Frontal cortex (tissue), 4 donors: Measurements from ENCODE around the gene TCEANC2. TPM values are rescaled to one million over a fixed set of nuclear protein-coding genes. Genes with fewer than 3 reads are reported as not detected.

Experiments used
- DNase-seq, 2 donors: peaks; one replicate each; pipeline ENCODE4 v3.0.0; 2012; ENCODE audit warnings: low spot score in 2 of 2
- FAIRE-seq: peaks from 2 replicates; lab custom pipeline; 2012; peaks lifted over from hg19 to GRCh38; lab: Jason Lieb, UNC
- small RNA-seq: library from RNA; depleted of rRNA; stranded (forward); fragments of <200 nt; gene quantifications from one replicate; pipeline ENCODE3, GENCODE V24; 2014
- total RNA-seq: library from RNA; depleted of rRNA; stranded (reverse); fragments of >200 nt; gene quantifications from one replicate; pipeline ENCODE4 v1.2.3, GENCODE V29; 2014
- donor health status: control.
- donor health status: control.
- donor health status: control.

The TCEANC2 gene
- total RNA-seq, 1 donor from 2014 or later: 4.9 TPM

GRCh38 chr1:54153535-54154439 is 100.4 kb downstream of the TCEANC2 start:
- no peak for FAIRE-seq
- DNase-seq: no peak

Small RNA genes within 50 kb of the gene (small RNA-seq; reads per million reads assigned to genes)
- gene AL353898.1 (not detected), gene AL353898.2 (not detected)

Other genes starting within 250 kb of the TCEANC2 start
- gene NDC1, start 215.3 kb upstream of the TCEANC2 start, total RNA-seq: 40.8 TPM
- gene YIPF1, start 163.8 kb upstream of the TCEANC2 start, total RNA-seq: 15.5 TPM
- not detected for gene DIO1, start 159.4 kb upstream of the TCEANC2 start, total RNA-seq
- gene IFT25, start 107.9 kb upstream of the TCEANC2 start, total RNA-seq: 19.2 TPM
- 21.2 TPM for gene LRRC42, start 107.3 kb upstream of the TCEANC2 start, total RNA-seq
- gene LDLRAD1, start 35.4 kb upstream of the TCEANC2 start, total RNA-seq: not detected
- gene TMEM59, start 404 bp upstream of the TCEANC2 start, total RNA-seq: 92.9 TPM
- not detected for gene CDCP2, start 99.4 kb downstream of the TCEANC2 start, total RNA-seq
- gene CYB5RL, start 146.4 kb downstream of the TCEANC2 start, total RNA-seq: 4.5 TPM
- gene MRPL37, start 146.6 kb downstream of the TCEANC2 start, total RNA-seq: 29.3 TPM